Lower lobe of right lung (tissue), 2 donors: Measurements from ENCODE around the gene MCHR1. TPM values are rescaled to one million over a fixed set of nuclear protein-coding genes. Genes with fewer than 3 reads are reported as not detected.

Experiments
- ATAC-seq, 2 donors: fragments of 200-7000 bp; cut with Tn5 transposase; one replicate each; pipeline ENCODE4 v1.9.1; 2020 to 2022; ENCODE audit warnings: mild to moderate bottlenecking in 2 of 2, moderate library complexity in 2 of 2
- DNase-seq: peaks from one replicate; pipeline ENCODE4 v3.0.0-alpha.2; 2020
- H3K27ac ChIP-seq: fragments of 200-600 bp; one replicate; pipeline ENCODE4 v1.8.0; 2022
- H3K27me3 ChIP-seq: fragments of 200-600 bp; one replicate; pipeline ENCODE4 v1.8.0; 2022; ENCODE audit warnings: low read depth
- H3K36me3 ChIP-seq: fragments of 200-600 bp; one replicate; pipeline ENCODE4 v1.8.0; 2022; ENCODE audit warnings: mild to moderate bottlenecking
- H3K4me1 ChIP-seq: fragments of 200-600 bp; one replicate; pipeline ENCODE4 v1.8.0; 2022
- H3K4me3 ChIP-seq: fragments of 200-600 bp; one replicate; pipeline ENCODE4 v1.8.0; 2022; ENCODE audit warnings: mild to moderate bottlenecking
- H3K9me3 ChIP-seq: fragments of 200-600 bp; one replicate; pipeline ENCODE4 v1.8.0; 2022
- intact Hi-C: fragments of 100-400 bp; cut with DNase I; formaldehyde crosslinking; loops from one replicate; pipeline ENCODE4 v1.11.0; 2022
- total RNA-seq: library from RNA; stranded (reverse); fragmentation: NEBNext Ultra II Directional; extraction: Animal tissue kit (Norgen Biotek cat#: 25700); gene quantifications from one replicate; pipeline ENCODE4 v1.2.1, GENCODE V29; 2021
- TF ChIP-seq, protein P1 (sequence below): fragments of 200-600 bp; IDR thresholded peaks from one replicate; pipeline ENCODE4 v1.8.0; 2022; ENCODE audit warnings: antibody characterized with exemption, mild to moderate bottlenecking
- donor health status: DM: no; HTN: yes; CAD: no; lungs with severe emphysema.

The MCHR1 gene
- total RNA-seq, 1 donor from 2014 or later: not detected

DNA sequence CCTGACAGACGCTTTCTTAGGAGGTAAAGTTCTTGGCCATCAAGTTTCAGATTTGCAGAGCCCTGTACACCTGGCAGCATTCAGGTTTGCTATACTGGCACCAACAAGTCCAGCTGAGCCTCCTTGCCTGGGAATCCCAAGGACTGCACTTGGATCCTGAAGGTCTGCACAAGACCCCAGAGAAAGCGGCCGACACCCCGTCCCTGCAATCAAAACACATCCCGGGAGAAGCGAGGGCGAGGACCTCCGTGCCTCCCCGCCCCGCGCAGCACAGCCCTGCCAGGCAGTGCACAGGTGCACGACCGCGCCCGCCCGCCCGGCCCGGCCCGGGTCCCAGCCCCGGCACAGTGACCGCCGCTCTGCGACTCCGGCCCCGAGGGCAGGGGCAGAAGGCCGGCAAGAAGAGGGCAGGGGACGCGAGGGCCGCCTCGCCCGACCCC lies 43.3 kb upstream of the MCHR1 start:
- H3K27me3 ChIP-seq: no peaks in the 10 kb centered on the region
- H3K36me3 ChIP-seq: no peaks in the 10 kb centered on the region
- DNase-seq (peak; percentile 50), ATAC-seq (peak; percentile 45 to 57)
- no peaks in the 10 kb centered on the region for H3K9me3 ChIP-seq
- TF ChIP-seq, protein P1, sequence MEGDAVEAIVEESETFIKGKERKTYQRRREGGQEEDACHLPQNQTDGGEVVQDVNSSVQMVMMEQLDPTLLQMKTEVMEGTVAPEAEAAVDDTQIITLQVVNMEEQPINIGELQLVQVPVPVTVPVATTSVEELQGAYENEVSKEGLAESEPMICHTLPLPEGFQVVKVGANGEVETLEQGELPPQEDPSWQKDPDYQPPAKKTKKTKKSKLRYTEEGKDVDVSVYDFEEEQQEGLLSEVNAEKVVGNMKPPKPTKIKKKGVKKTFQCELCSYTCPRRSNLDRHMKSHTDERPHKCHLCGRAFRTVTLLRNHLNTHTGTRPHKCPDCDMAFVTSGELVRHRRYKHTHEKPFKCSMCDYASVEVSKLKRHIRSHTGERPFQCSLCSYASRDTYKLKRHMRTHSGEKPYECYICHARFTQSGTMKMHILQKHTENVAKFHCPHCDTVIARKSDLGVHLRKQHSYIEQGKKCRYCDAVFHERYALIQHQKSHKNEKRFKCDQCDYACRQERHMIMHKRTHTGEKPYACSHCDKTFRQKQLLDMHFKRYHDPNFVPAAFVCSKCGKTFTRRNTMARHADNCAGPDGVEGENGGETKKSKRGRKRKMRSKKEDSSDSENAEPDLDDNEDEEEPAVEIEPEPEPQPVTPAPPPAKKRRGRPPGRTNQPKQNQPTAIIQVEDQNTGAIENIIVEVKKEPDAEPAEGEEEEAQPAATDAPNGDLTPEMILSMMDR: no peak
- peak overlapping the region; percentile 80 for H3K4me3 ChIP-seq
- H3K27ac ChIP-seq: peak overlapping the region; percentile 95
- peaks cover 33% of the 10 kb centered on the region for H3K4me1 ChIP-seq
- intact Hi-C loops: no loop called here

DNA sequence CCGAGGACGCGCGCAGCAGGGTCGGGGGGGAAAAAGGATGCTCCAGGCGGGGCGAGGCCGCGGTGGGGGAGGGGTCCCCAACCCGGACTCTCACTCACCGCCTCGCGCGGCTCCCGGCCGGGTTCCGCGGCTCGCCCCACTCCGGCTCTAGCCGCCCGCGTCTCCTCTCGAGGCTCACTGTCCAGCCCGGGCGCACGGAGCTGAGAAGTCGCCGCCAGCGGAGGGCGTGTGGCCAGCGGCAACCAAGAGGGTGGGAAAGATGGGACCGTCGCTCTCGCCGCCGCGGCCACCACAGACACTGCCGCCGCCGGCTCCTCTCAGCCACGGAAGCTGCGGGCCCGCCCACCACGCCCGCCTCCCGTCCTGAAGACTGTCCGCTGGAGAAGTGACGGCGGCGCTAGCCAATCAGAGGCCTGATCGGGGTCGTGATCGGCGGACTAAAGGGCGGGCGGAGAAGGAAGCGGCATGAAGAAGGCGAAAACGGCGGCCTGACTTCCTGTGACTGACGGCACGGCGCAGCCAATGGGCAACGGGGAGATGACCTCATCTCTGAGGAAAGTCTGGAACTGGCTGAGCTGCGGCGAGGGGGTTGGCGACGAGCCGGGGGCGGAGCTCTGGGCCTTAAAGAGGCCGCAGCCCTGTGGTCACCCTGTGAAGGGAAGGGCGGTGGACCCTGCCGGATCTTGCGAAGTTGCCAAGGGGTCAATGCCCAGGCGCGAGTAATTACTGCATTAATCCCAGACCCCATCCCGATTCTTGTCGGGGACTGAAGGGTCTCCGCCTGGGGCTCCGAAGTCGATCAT lies 42.7 kb upstream of the MCHR1 start, which contains the start of gene MRTFA:
TSS of gene MRTFA (minus strand) at position 340 of the 803 bp plus-strand sequence.
- H3K9me3 ChIP-seq: no peaks in the 10 kb centered on the region
- peak; percentile 98 for ATAC-seq
- H3K4me1 ChIP-seq: peaks cover 33% of the 10 kb centered on the region
- no peaks in the 10 kb centered on the region for H3K27me3 ChIP-seq
- TF ChIP-seq, protein P1: no peak
- H3K27ac ChIP-seq: peak within 1 kb of the TSS; percentile 95
- DNase-seq: peak; percentile 100
- intact Hi-C loops: no loop called here
- H3K4me3 ChIP-seq: peak within 1 kb of the TSS; percentile 80
- H3K36me3 ChIP-seq: no peaks in the 10 kb centered on the region

DNA sequence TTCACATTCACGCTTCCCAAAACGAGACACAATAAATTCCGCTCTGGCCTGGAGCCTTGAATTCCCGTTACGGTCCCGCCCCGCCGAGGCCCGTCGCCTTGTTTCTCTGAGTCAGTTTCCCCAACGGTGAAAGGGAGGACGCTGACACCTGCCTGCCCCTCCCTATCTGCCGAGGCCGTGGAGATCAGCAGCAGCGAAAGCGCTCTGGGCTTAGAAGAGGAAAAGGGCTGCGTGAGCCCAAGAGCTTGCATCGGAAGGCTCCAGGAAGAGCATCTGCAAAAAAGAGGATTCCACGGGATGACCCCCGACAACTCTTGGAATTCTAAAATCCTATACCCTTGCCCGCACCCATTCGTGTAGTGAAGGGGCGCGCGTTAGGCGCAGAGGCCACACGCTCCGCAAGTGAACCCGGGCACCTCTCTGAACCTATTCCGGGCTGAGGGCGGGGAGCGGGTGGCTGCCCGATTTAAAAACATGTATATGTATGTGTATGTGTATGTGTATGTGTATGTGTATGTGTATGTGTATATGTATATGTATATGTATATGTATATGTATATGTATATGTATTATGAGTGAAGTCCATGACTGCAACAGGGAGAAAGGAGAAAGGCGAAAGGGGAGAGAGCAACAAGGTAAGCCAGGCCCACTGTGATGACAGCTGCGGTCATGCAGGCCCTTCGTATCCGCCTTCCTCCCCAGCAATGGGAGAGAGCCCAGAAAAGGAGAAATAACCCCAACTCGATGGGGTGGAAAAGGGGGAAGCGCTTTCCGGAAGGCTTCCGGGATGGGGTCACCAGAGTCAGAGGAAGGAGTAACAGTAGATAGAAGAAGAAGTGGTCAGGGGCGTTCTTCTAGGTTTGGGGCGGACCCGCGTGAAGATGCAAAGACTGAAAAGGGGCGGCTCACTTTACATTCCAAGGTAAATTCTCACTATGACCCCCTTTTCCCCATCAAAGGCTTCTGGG lies 41.8 kb upstream of the MCHR1 start:
- DNase-seq (peak; percentile 71), ATAC-seq (peak; percentile 26 to 36)
- Histone ChIP-seq H3K4me3 (peak overlapping the region; percentile 80), H3K27ac (peak overlapping the region; percentile 95), H3K27me3 (no peaks in the 10 kb centered on the region), H3K36me3 (no peaks in the 10 kb centered on the region), H3K9me3 (no peaks in the 10 kb centered on the region), H3K4me1 (peaks cover 33% of the 10 kb centered on the region)
- intact Hi-C loops: no loop called here
- TF ChIP-seq, protein P1: no peak

DNA sequence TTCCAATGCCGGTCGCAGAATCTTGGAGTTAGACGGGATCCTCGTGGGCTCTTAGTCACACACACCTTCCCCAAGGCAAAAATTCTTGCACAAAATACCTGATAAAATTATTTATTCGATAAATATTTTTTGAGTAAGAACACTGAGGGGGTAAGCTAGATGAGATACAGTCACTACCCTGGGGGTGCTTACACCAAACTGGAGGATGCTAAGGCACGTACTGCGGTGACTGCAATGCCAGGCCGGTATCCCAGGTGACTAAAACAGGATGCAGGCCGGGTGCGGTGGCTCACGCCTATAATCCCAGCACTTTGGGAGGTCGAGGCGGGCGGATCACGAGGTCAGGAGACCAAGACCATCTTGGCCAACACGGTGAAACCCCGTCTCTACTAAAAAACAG lies 41.0 kb upstream of the MCHR1 start:
- Histone ChIP-seq H3K4me3 (no peak overlapping the region), H3K4me1 (peaks cover 33% of the 10 kb centered on the region), H3K27me3 (no peaks in the 10 kb centered on the region), H3K36me3 (no peaks in the 10 kb centered on the region), H3K27ac (no peak overlapping the region), H3K9me3 (no peaks in the 10 kb centered on the region)
- TF ChIP-seq, protein P1: no peak
- intact Hi-C loops: no loop called here
- DNase-seq: no peak
- ATAC-seq: no peak

DNA sequence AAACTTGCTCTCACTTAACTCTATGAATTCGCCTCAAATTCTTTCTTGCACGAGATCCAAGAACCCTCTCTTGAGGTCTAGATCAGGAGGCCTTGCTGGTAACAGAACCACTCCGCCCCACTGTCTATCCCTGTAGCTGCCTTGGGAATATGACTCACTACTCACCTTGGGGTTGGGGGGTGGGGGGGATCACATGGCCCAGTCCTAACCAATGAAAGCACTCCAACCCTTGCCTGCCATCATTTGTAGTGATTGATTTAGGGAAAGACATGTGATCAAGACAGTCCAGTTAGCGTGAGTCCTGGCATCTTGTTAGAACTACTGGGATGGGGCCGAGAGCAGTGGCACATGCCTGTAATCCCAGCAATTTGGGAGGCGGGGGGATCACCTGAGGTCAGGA lies 38.0 kb upstream of the MCHR1 start:
- H3K27ac ChIP-seq: no peak overlapping the region
- no peaks in the 10 kb centered on the region for H3K36me3 ChIP-seq
- H3K4me1 ChIP-seq: peaks cover 13% of the 10 kb centered on the region
- H3K27me3 ChIP-seq: no peaks in the 10 kb centered on the region
- intact Hi-C loops: loop anchor here (10.0 kb wide), 1 partner anchor 206 kb away; no protein-coding TSS in a partner anchor
- no peak for DNase-seq
- ATAC-seq: no peak
- no peaks in the 10 kb centered on the region for H3K9me3 ChIP-seq
- H3K4me3 ChIP-seq: no peak overlapping the region
- TF ChIP-seq, protein P1: no peak
